OCI-LY3 (cell line): Measurements from ENCODE around the gene MACROD2.

Experiments
- EZH2phosphoT487 ChIP-seq: fragments of 200-600 bp; shearing (Covaris generic); IDR thresholded peaks from 2 replicates; pipeline ENCODE4 v1.6.1; 2018; ENCODE audit warnings: antibody characterized with exemption, mixed run types, low read depth
- TF ChIP-seq, protein P1 (sequence below): fragments of 200-600, 300-600 bp; sonication (generic); IDR thresholded peaks from 2 replicates; pipeline ENCODE4 v1.5.1; 2014; ENCODE audit warnings: antibody characterized with exemption, low read length, low read depth

DNA sequence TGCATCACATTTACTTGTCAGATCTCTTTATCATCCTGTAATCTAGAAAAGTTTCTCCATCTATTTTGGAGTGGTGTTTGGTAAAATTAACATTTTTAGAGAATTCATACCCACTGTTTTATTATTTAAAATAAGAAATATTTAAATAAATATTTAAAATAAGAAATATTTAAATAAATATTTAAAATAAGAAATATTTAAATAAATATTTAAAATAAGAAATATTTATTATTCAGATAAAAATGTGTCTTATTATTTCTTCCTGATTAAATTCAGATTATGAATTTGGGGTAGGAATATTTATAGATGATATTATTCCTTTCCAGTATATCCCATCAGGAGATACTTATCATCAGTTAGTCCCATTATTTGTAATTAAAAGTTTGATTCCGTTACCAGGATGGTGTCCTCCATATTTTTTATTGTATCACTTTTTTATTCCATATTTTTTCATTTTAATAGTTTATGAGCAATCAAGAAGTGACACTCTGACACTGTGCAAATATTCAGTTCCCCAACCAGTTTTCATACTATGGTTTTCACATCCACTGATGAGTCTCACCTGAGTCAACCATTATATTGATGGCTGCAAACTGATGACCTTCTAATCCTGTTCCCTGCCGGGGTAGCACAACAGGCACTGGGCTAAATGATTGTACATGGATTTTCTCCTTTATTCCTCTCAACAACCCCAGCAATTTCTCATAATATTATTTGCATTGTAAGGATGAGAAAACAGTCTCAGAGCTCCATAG, 1555.0 kb downstream of the MACROD2 start:
- TF ChIP-seq, protein P1, sequence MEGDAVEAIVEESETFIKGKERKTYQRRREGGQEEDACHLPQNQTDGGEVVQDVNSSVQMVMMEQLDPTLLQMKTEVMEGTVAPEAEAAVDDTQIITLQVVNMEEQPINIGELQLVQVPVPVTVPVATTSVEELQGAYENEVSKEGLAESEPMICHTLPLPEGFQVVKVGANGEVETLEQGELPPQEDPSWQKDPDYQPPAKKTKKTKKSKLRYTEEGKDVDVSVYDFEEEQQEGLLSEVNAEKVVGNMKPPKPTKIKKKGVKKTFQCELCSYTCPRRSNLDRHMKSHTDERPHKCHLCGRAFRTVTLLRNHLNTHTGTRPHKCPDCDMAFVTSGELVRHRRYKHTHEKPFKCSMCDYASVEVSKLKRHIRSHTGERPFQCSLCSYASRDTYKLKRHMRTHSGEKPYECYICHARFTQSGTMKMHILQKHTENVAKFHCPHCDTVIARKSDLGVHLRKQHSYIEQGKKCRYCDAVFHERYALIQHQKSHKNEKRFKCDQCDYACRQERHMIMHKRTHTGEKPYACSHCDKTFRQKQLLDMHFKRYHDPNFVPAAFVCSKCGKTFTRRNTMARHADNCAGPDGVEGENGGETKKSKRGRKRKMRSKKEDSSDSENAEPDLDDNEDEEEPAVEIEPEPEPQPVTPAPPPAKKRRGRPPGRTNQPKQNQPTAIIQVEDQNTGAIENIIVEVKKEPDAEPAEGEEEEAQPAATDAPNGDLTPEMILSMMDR, result no peak
- no peak for TF ChIP-seq EZH2phosphoT487
